HG02763 (cell line): ENCODE measurements around the gene LIPC.

Experiments
- ATAC-seq: cut with Tn5 transposase; IDR thresholded peaks from one replicate; pipeline ENCODE4 v1.9.1; 2021; ENCODE audit warnings: mild to moderate bottlenecking, moderate library complexity; ENCODE audit not compliant: unreplicated experiment

LIPC gene

DNA sequence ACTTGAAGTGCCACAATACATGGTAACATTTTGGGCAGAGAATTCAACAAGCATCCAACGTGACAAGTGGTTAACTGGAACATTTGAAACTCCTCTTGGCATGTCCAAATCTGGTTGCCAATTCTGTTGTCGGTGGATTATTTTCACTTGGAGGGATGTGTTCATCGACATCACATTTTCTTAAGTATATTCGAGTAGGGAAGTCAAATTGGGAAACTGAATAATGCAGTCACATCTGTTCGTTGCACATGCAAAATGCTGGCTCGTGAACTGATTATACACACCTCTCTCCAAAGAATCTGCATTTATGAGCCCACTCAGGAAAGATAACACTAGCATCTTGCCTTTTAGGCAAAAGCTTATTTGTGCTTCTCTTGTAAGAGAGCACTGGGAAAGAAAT lies 139.7 kb downstream of the LIPC start:
- ATAC-seq = no peak

DNA sequence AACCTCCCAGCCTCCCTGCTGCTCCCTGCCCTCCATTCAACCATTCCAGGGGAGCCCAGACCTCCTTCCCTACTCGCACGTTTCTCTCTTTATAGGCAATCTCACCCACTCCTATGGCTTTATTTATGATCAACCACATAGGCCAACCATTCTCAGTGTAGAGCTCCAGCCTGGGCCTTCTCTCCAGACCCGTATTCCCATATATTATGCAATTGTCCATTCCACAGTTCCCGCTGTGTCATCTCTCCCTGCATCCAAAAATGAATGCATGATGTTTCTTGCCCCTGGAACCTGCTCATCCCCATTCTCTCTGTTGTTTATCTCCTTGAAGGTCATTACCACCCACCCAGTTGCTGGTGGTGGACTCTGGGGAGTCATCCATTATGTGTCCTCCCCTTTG lies 140.7 kb downstream of the LIPC start:
- ATAC-seq = no peak

DNA sequence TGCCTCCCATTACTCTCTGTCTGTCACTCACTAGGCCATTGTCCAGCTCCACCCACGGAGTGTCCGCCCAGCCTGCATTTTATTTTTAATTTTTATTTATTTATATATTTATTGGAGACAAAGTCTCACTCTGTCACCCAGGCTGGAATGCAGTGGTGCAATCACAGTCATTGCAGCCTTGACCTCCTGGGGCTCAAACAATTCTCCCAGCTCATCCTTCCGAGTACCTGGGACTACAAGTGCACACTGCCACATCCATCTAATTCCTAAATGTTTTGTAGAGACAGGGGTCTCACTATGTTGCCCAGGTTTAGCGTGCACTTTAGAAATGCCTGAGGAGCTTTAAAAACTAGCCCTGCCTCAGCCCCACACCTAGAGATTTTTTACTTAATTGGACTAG lies 141.5 kb downstream of the LIPC start:
- ATAC-seq = no peak

DNA sequence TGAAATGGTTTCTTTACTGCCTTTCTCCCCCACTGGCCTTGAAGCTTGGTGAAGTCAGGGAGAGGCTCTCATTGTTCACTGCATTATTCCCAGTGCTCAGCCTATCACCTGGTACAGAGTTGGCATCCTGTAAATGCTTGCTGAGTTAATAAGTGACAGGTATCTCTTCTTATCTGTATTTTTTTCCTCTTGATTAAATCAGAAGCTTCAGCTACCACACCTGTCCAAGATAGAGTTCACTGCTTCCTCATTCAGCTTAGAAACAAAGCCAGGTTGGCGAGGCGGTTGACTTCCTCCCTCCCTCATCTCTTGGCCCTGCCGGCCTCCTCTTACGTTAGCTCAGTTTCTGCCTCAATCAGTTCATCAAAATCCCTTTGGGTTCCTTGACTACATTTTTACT lies 142.8 kb downstream of the LIPC start:
- no peak for ATAC-seq

DNA sequence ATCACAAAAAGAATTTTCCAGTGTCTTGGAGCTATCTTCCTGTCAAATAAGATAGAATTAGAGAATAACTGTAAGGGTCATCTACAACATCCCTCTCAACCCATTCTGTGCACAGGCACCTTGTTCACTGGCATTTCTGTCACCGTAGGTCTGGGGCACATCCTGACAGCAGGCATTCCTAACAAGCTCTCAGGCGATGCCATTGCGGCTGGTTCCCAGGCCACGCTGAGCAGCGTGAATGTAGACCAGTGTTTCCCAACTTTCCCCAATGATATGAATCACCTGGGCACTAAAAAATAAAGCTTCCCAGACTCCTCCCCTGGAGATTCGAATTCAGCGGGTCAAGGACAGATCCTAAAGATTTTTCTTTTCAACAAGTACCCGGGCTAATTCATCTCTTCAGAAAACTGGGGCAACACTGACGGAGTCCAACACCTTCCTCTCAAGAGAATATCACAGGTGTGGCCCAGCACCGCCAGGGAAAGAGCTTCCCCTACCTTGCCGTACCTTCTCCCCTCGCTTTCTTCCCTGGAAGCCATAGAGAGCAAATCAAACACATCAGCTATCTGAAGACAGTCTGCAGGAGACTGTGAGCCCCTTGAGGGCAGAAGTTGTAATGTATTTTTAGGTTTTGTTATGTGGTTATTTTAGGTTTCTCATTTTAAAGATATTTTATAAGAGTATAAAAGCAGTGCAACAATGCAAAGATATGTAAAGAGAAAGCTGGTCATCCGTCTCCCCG lies 143.4 kb downstream of the LIPC start:
- no peak for ATAC-seq

DNA sequence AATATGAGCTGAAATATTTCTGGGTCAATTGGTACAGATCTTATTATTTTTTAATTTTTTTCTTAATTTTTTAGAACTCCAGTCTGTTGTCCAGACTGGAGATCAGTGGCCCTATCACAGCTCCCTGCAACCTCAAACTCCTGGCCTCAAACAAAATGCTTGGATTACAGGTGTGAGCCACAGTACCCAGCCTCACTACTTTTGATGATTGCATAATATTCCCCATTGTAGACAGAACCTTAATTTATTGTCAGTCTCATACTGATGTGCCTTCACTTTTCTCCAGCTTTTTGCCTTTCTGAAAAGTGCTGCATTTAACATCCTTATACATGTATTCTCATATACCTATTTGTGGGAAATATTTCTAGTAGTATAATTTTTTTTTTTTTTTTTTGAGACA lies 144.9 kb downstream of the LIPC start:
- ATAC-seq = no peak

DNA sequence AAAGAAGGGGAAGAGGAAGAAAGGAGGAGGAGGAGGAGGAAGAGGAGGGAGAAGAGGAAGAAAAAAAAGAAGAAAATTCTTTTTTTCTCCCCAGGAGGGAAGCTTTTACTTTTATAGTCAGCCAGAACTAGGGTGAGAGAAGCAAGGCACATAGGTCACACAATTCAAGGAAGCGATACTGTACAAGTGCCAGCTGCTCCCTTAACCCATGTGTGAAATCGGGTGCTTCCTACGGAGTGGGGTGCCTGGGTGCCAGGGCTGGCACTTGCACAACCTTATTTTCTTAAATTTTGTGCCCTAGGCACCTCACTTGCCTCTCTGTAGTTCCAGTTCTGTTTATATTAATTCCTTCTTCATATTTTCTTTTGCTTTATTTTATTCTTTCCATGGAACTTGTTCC lies 150.4 kb downstream of the LIPC start:
- ATAC-seq = no peak

DNA sequence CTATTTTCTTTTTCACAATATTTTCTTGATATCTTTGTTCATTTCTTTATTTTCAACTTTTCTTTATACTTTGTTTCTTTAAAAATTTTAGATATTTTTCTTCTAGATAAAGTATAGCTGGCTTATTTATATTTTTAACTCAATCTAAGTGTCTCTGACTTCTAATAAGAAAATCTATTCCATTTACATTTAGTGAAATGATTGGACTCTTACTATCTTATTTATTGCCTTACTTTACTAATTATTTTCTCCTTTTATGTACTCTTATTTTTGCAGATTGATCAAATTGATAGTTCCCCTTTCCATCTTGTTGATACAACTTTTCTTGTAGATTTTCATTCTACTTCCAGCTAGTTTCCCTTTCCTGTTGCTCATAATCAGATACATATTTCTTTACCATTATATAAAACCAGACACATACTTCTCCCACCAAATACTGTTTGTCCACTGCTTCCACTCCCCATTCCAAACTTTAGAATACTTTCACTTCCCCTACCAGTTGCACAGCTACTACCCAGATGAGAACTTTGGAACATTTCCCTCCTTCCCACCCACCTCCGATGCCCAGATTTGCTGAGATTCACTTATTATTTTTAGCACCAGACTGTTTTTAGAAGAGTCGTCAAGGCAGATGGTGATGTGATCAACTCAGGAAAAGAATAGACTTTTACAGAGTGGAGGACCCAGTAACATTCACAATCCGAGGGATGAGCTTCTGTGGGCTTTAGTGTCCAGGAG lies 151.5 kb downstream of the LIPC start:
- no peak for ATAC-seq

DNA sequence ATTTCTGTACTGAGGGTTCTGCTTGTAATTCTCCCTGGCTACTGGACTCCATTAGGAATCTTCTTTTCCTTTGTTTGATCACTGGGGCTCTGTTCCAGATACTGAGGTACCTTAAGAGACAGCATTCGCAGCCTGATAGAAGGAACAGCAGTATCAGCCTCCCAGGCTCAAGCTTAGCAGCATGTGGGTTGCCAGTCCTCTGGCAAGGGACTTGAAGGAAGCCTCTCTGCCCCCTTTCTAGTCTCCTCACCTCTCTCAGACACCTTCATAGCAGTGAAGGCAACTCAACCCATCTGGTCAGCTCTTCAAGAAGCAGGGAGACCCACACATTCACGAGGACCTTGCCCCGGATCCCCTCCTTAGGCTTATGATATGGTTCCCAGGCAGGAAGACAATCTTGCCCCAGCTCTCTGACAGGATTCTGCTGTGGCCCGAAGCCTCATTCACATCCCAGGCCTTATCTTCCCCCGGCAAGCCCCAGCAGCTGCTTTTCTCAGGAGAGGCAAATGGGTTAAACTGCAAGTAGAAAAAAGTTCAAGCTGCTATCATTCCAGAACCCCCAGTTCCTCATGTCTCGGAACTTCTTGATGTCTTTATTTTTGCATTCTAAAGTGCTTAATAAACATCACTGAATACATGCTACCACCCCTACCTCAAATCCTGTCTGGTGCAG lies 153.1 kb downstream of the LIPC start:
- ATAC-seq = no peak

DNA sequence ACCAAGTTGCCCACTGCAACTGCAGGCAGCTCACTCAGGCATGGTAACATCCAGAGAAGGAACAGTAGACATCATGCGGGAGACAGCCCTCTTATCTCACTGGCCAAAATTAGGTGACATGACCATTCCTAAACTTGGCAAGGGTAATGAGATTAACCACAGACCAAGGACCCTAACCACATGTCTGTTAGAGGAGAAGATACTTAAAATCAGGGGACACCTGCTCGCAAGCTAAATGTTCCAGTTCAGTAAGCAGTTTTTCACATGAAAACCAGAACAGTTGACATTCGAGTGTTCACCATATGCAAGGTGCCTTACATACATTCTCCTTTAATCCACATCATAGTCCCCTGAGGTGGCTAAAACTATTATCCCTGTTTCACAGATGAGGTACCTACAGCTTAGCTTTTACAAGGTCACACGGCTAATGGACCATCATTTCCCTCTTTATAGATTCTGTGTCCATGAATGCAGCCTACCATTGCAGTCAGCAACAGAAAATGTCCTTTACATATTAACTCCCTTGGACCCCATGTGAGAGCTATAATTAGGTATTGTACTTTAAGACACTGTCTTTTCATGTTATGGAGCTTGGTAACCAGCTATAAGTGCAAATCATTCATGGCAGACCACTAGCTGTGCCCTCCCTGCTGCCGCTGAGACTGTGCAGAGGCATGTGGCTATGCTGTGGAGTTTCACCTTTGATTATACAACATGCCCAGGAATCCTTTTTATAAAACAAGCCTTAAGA lies 154.1 kb downstream of the LIPC start:
- peak; percentile 51 for ATAC-seq

DNA sequence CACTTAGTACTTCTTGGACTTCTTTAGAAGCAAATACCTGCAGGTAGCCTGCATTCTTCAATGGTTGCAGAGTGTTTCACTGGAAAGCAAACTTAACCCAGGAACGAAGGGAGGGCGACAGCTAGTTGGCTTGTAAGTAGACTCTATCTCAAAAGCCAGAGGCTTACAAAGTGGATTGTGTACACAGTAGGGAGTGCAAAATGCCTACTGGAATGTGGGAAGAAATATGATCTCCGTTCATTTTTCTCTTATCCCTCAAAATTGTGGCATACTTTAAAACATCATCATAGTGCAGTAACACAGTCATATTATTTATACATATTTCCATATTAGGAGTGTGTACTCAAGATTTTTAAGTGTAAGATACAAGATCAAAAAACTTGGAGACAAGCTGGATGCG lies 155.7 kb downstream of the LIPC start:
- ATAC-seq = no peak

DNA sequence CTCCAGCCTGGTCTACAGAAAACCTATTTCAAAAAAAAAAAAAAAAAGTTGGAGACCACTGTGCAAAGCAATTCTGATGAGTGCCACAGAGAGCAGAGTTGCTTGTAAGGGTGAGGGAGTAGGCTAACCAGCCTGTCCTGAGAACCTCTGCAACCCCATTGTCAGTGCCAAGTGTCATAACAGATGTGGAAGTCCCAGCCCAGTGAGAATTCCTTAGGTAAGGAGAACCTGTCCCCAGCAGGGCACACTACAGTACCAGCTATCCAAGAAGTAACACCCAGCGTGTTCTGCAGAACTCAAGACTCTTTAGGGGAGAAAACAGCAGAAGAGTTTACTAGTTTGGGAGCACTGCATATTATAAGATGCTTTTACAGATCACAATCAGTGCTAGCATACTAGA lies 156.3 kb downstream of the LIPC start:
- ATAC-seq = no peak

DNA sequence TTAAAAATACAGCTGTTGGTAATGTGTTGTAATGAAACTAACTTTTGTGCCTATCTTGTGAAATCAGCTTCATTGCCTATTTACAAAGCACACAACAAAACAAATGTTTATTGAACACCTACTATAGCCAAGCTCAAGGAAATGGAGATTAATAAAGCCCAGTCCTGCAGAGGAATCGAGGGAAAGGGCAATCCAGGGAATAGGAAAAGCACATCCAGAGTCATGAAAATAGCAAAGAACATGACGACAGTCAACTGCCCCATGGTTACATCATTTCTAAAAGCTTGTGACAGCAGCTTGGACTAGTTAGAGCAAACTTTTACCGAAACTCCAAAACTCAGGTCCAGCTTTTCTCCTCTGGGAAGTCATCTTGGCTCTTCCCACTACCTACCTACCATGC lies 157.3 kb downstream of the LIPC start:
- ATAC-seq = no peak

DNA sequence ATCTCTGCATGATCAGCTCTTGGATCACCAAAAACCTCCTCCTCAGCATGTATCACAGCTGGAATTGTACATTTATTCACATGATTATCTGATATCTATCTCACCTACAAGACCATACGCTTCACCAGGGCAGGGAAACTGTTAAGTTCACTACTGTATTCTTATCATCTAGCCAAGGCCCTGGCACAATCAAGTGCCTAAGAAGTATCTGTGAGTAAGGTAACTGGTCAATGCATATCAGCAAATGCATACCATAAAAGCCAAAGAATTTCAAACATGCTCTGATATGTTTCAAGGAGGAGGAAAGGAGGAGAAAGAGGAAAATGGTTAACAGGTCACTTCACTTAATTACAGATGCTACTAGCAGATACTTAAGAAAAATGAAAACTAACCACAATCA lies 158.4 kb downstream of the LIPC start:
- no peak for ATAC-seq

DNA sequence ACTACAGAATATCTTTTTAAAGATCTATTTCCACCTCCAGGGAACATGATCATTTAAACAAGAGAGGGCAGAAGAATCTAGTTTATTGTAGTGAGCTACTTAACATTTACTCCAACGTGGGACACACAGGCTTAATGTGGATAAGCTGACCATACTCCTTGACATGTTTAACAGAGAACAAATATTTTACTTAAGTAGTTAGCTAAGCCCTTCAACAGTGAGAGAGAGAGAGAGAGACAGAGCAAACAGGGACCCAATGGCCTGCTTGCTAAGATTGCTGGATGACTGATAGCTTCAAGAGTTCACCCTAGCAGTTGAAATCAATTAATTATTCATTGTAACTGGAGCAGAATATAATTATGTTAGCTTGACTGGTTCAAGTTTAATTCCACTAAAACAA lies 159.1 kb downstream of the LIPC start:
- no peak for ATAC-seq

DNA sequence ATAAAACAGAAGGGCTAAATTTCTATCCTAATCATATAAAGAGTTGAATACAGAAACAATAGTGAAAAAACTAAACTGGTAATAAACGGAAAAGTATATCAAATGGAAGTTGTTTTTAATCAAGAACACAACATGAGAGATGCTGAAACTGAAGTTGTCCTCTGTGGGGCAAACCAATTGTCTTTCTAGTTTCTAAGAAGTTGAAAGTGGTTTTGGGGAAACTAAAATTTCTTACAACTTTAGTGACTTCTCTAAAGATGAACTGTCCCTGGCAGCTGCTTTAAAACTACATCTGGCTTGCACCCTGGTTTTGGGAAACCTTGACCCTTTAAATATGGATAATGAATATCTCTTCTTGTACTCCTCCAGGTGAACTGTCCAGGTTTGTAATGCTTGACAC lies 162.1 kb downstream of the LIPC start:
- no peak for ATAC-seq

DNA sequence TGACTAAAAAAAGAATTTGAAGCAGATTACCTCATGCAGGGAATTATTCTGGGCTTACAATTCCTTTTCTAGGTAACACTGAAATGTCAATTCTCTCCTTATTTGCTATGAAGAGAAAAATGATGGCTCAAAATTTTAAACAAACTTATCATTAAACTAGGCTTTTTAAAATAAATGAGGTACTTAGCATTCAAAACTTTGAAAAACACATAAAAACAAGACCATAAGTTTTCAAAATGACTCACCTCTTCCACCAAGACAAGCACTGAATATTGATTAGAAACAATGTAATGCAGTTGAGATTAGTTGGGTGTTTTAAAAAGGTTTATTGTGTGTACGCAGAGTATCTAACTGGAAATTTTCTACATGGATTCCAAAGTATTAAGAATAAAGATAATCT lies 163.1 kb downstream of the LIPC start:
- ATAC-seq = no peak

DNA sequence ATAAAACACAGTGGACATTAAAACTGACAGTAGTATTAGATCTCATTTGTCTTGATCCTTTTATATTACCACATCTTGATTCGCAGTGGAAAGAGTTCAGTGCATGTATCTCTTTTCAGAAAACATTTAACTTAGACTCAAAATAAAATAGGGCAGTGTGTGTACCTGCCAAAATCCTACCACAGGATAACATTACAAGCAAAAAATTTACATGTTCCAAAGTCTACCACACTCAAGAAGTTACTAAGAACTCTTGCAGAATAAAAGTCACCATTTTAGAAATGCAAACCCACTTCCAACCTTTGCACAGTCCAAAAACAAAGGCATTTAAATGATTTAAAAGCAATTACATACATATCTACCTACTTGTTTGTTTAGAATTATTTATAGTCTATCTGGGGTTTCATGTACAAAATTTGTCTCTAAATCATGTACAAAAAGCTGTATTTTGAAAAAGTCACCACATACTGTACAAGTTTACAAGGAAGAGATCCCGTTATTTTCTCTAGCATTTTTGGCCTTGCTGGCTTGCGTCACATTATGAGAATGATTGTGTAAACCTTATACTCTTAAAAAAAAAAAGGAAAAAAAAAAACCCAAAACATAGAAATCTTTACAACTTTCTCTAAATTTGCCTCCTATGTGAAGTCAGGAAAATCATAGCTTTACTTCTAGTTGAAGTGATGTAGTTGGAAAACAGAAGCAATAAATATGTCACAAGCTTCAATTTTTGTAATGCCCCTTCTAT lies 163.9 kb downstream of the LIPC start:
- no peak for ATAC-seq

DNA sequence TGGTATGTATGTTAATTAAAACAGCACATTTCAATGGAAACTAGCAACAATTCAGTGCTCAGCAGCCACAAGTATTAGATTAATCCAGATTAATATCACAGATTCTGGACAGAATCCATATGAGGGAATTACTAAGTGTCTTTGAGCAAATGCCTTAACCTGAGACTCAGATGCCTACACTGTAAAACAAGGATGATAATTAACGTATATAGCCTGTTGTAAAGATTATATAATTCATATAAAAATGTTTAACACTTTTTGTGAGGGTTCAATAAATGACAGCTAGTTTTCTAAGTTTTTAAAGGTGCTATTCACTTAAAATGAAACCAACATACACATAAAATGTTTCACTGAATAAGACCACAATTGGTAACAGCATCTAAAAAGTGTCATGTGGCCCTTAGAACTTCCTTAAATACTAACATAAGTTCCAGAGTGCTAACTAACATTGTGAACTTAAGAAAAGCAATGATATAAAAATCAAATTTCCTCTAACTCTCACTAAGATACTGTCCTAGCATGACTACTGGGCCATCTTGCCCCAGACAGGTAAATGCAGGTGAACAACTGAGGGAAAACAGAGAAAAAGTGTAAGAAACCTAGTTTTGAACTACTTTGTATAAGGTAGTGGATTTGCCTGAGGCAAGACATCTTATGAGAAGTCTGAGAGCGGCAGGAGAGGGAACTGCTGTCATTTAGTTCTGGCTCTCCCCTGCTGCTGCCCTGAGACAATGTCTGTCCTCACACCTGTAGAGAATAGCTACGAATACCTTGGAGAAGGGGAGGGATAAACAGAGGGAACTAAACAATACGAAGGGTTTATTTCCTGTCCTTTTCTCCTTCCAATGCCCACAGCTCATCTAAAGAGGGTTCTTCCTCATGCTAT lies 166.4 kb downstream of the LIPC start:
- no peak for ATAC-seq

DNA sequence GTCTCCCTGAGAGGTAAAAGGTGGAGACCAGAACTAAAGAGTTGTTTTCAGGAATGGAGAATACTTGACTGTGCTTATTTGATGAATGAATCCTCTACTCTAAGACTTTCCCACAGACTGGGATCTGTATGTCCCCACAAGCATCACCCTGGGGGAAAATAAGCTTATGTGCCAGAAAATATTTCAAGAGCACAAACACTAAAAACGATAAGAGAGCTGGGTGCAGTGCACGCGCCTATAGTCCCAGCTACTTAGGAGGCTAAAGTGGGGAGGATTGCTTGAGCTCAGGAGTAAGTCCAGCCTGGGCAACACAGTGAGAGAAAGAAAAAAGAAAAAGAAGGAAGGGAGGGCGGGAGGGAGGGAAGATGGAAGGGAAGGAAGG lies 167.0 kb downstream of the LIPC start:
- ATAC-seq = no peak
